NCI-H2227 (cell line): ENCODE data around the gene FASLG.
"Not testable (repeated sequence)": the region's sequence is repeated elsewhere in the genome, so short reads cannot be mapped to it uniquely, and the experiment has no call there.

ENCODE experiments used
- DNase-seq: peaks from one replicate; lab custom pipeline; 2025; ENCODE audit not compliant: unreplicated experiment; lab: John Stamatoyannopoulos, UW

Gene FASLG

GRCh38 chr1:172658871-172659453 is at the start of gene FASLG:
FASLG (plus strand) TSS chr1:172659103; CDS start chr1:172659202, 99 bp downstream.
- no peak for DNase-seq

- DNase-seq: no peak
These were observed 49.4 kb upstream of the FASLG start for GRCh38 chr1:172609528-172609927.

- no peak for DNase-seq
These were observed 46.4 kb upstream of the FASLG start for GRCh38 chr1:172612478-172612877.

GRCh38 chr1:172613294-172613693 is 45.6 kb upstream of the FASLG start:
- no peak for DNase-seq

GRCh38 chr1:172616195-172616594 is 42.7 kb upstream of the FASLG start:
- DNase-seq: no peak

GRCh38 chr1:172616636-172617035 is 42.3 kb upstream of the FASLG start:
- no peak for DNase-seq

GRCh38 chr1:172620603-172621002 is 38.3 kb upstream of the FASLG start:
- DNase-seq: not testable (repeated sequence)

- DNase-seq: no peak
These were observed 36.4 kb upstream of the FASLG start for GRCh38 chr1:172622541-172622940.

- DNase-seq: no peak
These were observed 35.2 kb upstream of the FASLG start for GRCh38 chr1:172623748-172624147.

- no peak for DNase-seq
These were observed 32.1 kb upstream of the FASLG start for GRCh38 chr1:172626845-172627244.

- no peak for DNase-seq
These were observed 31.2 kb upstream of the FASLG start for GRCh38 chr1:172627702-172628101.

GRCh38 chr1:172628401-172628800 is 30.5 kb upstream of the FASLG start:
- no peak for DNase-seq

- no peak for DNase-seq
These were observed 29.7 kb upstream of the FASLG start for GRCh38 chr1:172629170-172629569.

- no peak for DNase-seq
These were observed 29.3 kb upstream of the FASLG start for GRCh38 chr1:172629638-172630037.

- DNase-seq: no peak
These were observed 28.7 kb upstream of the FASLG start for GRCh38 chr1:172630056-172630818.

- no peak for DNase-seq
These were observed 28.0 kb upstream of the FASLG start for GRCh38 chr1:172630868-172631267.

- DNase-seq: no peak
These were observed 21.4 kb upstream of the FASLG start for GRCh38 chr1:172637522-172637921.

- DNase-seq: no peak
These were observed 20.7 kb upstream of the FASLG start for GRCh38 chr1:172638249-172638648.

- no peak for DNase-seq
These were observed 19.7 kb upstream of the FASLG start for GRCh38 chr1:172638885-172639831.

- no peak for DNase-seq
These were observed 18.8 kb upstream of the FASLG start for GRCh38 chr1:172640111-172640510.

GRCh38 chr1:172641492-172641891 is 17.4 kb upstream of the FASLG start:
- no peak for DNase-seq

GRCh38 chr1:172642970-172643369 is 15.9 kb upstream of the FASLG start:
- no peak for DNase-seq
